Loucy (cell line): ENCODE data around the gene CAMK2D.

Experiments
- EZH2phosphoT487 ChIP-seq: fragments of 200-600 bp; IDR thresholded peaks from 2 replicates; pipeline ENCODE4 v1.6.1; 2018; ENCODE audit warnings: antibody characterized with exemption, mild to moderate bottlenecking, moderate library complexity, borderline replicate concordance
- TF ChIP-seq, protein P1 (sequence below): fragments of 200-600 bp; sonication (generic); conservative IDR thresholded peaks from 2 replicates; pipeline ENCODE4 v1.5.1; 2014; ENCODE audit warnings: mild to moderate bottlenecking, antibody characterized with exemption, low read length

DNA sequence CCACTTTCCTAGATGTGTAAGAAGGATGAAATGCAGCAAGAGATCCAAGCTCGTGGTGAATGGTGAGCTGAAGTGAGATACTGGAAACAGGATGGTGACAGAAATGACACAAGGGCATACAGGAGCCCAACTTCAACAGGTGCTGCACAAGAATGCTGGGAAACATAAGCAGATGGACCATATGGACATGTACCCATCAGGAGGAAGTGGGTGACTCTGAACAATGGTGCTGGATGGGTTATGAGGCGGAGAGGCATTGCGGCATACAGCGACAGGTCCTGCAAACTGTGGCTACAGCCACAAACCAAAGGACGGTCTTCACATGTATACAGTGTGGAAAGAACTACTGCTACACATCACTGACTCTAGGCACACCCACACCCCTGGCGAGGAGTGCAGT is 265.7 kb downstream of the CAMK2D start:
- TF ChIP-seq, protein P1, sequence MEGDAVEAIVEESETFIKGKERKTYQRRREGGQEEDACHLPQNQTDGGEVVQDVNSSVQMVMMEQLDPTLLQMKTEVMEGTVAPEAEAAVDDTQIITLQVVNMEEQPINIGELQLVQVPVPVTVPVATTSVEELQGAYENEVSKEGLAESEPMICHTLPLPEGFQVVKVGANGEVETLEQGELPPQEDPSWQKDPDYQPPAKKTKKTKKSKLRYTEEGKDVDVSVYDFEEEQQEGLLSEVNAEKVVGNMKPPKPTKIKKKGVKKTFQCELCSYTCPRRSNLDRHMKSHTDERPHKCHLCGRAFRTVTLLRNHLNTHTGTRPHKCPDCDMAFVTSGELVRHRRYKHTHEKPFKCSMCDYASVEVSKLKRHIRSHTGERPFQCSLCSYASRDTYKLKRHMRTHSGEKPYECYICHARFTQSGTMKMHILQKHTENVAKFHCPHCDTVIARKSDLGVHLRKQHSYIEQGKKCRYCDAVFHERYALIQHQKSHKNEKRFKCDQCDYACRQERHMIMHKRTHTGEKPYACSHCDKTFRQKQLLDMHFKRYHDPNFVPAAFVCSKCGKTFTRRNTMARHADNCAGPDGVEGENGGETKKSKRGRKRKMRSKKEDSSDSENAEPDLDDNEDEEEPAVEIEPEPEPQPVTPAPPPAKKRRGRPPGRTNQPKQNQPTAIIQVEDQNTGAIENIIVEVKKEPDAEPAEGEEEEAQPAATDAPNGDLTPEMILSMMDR, result no peak
- TF ChIP-seq EZH2phosphoT487, result no peak
